VCaP (cell line): ENCODE results near the gene BNC2.

Experiments
- H3K27ac ChIP-seq: fragments of 450-650 bp; 2 replicates; pipeline ENCODE4 v1.5.1; 2017
- TF ChIP-seq, protein P1 (sequence below): fragments of 450-650 bp; conservative IDR thresholded peaks from 2 replicates; pipeline ENCODE4 v1.5.1; 2017; ENCODE audit warnings: mild to moderate bottlenecking, moderate library complexity

The BNC2 gene

DNA sequence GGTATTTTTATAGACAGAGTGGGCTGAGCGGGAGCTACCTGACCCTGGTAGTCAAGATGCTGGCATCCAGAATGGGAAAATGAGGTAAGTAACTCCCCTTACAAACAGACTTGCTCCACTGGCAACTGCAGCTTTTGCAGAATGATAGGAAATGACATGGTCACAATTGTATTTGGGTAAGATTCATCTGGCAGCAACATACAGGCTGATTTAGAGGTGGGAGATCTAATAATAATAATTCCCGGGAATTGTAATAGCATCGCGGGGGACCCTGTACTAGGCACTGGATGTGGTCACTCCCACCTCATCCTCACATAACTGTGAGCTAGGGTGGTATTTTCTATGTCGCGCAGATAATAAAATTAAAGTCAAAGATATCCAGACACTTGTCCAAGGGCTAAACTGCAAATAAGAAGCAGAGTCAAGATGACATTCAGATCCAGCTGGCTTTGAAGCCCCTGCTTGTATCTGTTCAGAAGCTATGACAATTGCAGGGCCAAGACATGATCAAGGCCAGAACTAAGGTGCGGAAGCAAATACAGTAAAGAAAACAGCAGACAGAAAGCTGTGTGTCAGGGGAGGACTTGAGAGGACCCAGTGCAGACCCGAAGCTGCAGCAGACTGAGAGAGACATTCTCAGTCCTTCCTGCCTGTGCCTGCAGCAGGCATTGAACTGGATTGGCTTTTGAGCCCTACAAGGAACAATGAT is 507.2 kb downstream of the BNC2 start:
- H3K27ac ChIP-seq = no peak overlapping the region
- TF ChIP-seq, protein P1, sequence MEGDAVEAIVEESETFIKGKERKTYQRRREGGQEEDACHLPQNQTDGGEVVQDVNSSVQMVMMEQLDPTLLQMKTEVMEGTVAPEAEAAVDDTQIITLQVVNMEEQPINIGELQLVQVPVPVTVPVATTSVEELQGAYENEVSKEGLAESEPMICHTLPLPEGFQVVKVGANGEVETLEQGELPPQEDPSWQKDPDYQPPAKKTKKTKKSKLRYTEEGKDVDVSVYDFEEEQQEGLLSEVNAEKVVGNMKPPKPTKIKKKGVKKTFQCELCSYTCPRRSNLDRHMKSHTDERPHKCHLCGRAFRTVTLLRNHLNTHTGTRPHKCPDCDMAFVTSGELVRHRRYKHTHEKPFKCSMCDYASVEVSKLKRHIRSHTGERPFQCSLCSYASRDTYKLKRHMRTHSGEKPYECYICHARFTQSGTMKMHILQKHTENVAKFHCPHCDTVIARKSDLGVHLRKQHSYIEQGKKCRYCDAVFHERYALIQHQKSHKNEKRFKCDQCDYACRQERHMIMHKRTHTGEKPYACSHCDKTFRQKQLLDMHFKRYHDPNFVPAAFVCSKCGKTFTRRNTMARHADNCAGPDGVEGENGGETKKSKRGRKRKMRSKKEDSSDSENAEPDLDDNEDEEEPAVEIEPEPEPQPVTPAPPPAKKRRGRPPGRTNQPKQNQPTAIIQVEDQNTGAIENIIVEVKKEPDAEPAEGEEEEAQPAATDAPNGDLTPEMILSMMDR = no peak

DNA sequence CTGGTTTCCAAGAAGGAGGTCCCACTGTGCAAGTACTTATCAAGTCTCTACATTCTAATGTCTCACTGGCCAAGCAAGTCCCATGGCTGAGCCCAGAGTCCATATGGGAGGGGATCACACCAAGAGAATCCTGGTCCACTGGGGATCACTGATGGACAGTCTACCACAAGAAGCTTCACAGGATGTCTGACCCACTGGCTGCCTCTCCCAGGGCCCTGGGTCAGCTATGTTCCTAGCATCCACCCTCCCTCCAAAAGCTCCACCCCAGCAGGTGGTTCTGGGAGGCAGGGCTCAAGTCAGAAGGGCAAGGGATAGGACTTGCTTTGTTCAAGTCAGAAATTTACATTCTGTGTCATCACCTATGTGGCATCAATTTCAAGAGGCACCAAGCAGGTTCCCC is 508.5 kb downstream of the BNC2 start:
- TF ChIP-seq, protein P1 = no peak

DNA sequence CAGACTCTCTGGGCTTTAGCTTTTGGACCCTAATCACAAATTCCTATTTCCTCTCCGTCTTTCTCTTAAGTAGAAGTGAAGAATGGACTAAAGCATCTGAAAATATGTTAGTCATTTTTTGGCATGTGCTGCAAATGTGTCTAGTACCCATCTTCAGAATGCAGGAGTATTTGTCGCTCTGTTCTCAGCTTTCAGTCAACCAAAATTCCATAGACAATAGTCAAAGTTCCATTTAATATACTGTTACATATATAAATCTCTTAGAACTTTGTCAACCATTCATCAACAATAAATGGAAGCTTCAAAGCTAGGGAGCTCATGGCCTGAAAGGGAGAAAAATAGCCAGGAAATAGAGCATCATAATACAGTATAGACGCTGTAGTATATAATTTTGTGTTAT is 509.4 kb downstream of the BNC2 start:
- TF ChIP-seq, protein P1 = no peak
- no peak overlapping the region for H3K27ac ChIP-seq

More for the DNA sequence above, 508.5 kb downstream of the BNC2 start:
- no peak overlapping the region for H3K27ac ChIP-seq

DNA sequence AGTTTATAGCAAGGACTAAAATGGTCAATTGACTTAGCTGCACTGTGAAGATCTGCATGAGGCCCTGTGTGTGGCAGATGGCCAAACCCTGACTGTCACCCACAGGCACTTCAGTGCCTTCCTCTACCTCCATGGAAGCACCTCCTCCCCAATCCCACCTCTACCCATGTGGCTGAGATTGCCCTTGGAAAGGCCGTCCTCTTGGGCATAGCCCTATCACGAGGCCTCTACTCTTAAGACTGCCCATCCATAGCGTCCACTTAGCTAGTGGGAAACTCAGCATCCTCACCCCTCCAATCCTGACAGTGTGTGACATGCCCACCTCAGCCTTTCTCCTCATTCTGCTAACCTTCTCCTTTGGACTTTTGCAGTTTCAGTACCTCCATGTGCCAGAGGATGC is 510.2 kb downstream of the BNC2 start:
- no peak overlapping the region for H3K27ac ChIP-seq
- TF ChIP-seq, protein P1 = no peak
